HG03159 (cell line): ENCODE results near the gene DOCK4.

Source experiments
- ATAC-seq: cut with Tn5 transposase; IDR thresholded peaks from one replicate; pipeline ENCODE4 v1.9.1; 2021; ENCODE audit warnings: mild to moderate bottlenecking, moderate library complexity; ENCODE audit not compliant: unreplicated experiment

The DOCK4 gene

GRCh38 chr7:112020800-112021199 is 185.4 kb downstream of the DOCK4 start:
- ATAC-seq, result no peak

- ATAC-seq, result no peak
These were observed 186.3 kb downstream of the DOCK4 start for GRCh38 chr7:112019932-112020331.

- ATAC-seq, result no peak
These were observed 187.7 kb downstream of the DOCK4 start for GRCh38 chr7:112018305-112019030.

GRCh38 chr7:112015146-112015545 is 191.1 kb downstream of the DOCK4 start:
- no peak for ATAC-seq

GRCh38 chr7:112014347-112014746 is 191.9 kb downstream of the DOCK4 start:
- ATAC-seq, result no peak

- ATAC-seq, result no peak
These were observed 192.9 kb downstream of the DOCK4 start for GRCh38 chr7:112013274-112013673.

GRCh38 chr7:112012242-112012641 is 194.0 kb downstream of the DOCK4 start:
- no peak for ATAC-seq

- ATAC-seq, result no peak
These were observed 195.2 kb downstream of the DOCK4 start for GRCh38 chr7:112010994-112011393.

GRCh38 chr7:112010109-112010508 is 196.1 kb downstream of the DOCK4 start:
- no peak for ATAC-seq

GRCh38 chr7:112009081-112009480 is 197.1 kb downstream of the DOCK4 start:
- no peak for ATAC-seq

GRCh38 chr7:112007185-112007584 is 199.0 kb downstream of the DOCK4 start:
- ATAC-seq, result no peak

GRCh38 chr7:112006071-112006470 is 200.1 kb downstream of the DOCK4 start:
- no peak for ATAC-seq

GRCh38 chr7:112005205-112005775 is 200.9 kb downstream of the DOCK4 start:
- no peak for ATAC-seq

GRCh38 chr7:112001091-112001826 is 204.9 kb downstream of the DOCK4 start:
- ATAC-seq, result no peak

GRCh38 chr7:111998326-111998725 is 207.9 kb downstream of the DOCK4 start:
- ATAC-seq, result no peak

- ATAC-seq, result no peak
These were observed 208.7 kb downstream of the DOCK4 start for GRCh38 chr7:111997546-111997945.

- no peak for ATAC-seq
These were observed 213.6 kb downstream of the DOCK4 start for GRCh38 chr7:111992601-111993000.

GRCh38 chr7:111990643-111991042 is 215.6 kb downstream of the DOCK4 start:
- no peak for ATAC-seq

GRCh38 chr7:111987886-111988285 is 218.3 kb downstream of the DOCK4 start:
- ATAC-seq, result no peak

GRCh38 chr7:111987115-111987826 is 218.9 kb downstream of the DOCK4 start:
- no peak for ATAC-seq

- ATAC-seq, result no peak
These were observed 219.6 kb downstream of the DOCK4 start for GRCh38 chr7:111986601-111987000.
